Glomerular visceral epithelial cell (primary cell): ENCODE data around the gene RCSD1.
"Not testable (repeated sequence)": the region's sequence is repeated elsewhere in the genome, so short reads cannot be mapped to it uniquely, and the experiment has no call there.

Source experiments
- DNase-seq: peaks from one replicate; pipeline ENCODE4 v3.0.0-alpha.2; 2016; ENCODE audit errors: extremely low spot score

Gene RCSD1

DNA sequence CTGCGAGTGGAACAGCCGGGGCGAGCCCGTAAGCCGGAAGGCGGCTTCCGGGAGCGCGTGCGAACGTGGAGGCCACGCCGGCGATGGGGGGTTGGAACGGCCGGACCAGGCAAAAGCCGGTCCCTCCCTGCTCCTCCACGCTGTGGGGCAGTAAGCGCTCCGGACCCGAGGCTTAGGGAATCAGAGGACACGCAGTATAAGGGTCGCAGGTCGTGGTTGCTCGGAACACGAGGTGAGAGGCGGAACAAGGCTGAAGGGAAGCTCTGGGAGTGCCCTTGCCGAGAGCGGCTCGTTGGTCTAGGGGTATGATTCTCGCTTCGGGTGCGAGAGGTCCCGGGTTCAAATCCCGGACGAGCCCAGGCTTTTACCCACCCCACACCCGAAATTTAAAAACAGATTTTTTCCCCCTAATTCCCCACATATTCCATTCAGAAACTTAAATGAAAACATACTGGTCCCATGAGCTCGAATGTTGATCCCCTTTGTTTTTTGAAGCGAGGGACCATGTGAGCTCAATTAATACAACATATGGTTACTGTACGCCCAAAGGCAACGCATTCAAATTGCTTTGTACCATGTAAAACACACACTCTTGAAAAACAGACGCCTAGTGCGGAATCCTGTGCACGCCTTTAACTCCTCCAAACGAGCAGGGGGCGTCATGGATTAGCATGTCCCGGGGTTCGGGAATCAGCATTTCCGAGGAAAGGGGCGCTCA, 84.6 kb downstream of the RCSD1 start:
- DNase-seq, result peak; percentile 91

- DNase-seq, result peak; percentile 93
Measured at GRCh38 chr1:167715157-167715999, 85.3 kb downstream of the RCSD1 start.

- DNase-seq, result no peak
Measured at GRCh38 chr1:167716000-167716271, 85.9 kb downstream of the RCSD1 start.

DNA sequence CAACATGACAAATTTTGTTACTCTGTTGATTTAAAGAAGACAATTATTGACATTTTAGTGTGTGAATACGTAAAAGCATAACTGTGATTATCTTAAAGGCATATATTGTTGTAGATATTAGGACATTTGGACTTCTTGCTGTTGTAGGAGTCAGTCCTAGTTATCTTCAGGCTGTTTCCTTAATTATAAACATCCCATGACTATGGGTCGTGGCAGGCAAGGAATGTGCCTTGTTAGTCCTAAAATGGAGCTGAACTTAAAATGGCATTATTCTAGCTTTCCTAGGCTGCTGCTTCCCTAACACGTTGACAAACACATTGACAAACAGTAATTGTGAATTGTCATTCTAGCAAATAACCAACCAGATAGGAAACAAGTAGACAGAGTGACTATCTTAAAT, 87.3 kb downstream of the RCSD1 start:
- no peak for DNase-seq

GRCh38 chr1:167718914-167719691, 89.1 kb downstream of the RCSD1 start:
- DNase-seq, result no peak

DNA sequence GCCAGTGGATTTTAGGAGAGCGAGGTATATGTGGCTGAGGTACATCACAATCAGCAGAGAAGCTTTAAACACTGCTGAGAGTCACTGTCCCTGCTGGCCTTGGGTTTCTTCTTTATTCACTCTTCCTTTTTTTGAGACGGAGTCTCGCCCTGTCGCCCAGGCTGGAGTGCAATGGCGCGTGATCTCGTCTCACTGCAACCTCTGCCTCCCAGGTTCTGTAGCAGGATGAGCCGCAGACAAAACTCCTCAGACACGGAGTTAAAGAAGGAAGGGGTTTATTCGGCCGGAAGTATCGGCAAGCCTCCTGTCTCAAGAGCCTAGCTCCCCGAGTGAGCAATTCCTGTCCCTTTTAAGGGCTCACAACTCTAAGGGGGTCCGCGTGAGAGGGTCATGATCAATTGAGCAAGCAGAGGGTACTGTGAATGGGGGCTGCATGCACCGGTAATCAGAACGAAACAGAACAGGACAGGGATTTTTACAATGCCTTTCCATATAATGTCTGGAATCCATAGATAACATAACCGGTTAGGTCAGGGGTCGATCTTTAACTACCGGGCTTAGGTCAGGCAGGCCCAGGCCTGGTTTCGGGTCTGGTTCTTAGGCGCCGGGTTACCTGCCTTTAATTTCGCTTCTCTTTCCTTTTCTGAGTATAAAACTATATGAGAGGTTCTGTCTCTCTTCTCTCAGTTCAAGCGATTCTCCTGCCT, 89.8 kb downstream of the RCSD1 start:
- not testable (repeated sequence) for DNase-seq

DNA sequence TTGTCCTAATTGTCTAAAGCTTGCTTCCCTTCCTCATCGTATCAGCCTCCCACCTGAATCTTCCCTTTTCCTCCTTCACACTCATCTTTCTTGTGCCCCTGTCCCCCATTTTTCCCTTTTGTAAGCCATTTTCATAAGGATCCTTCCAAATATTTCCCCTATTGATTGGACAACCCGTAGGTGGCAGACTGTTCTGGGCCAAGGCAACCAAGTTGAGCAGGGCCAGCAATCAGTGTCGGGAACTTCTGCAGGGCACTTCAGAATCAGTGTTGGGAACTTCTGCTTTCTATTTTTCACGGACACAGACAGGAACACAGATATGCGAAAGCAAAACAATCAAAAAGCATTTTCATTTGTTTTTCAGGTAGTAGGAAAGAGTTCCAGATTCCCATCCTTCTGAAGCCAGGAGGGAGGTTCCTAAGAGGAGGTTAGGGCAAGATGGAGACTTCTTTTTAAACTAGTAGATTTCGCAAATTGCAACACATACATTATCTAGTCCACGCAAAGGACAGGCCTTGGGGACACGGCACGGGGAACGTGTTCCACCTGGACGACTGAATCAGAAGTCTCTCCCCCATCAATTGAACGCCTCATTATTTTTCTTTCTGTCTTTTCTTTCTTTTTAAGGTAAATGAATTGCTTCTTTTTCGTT, 91.1 kb downstream of the RCSD1 start:
- DNase-seq, result peak; percentile 53

DNA sequence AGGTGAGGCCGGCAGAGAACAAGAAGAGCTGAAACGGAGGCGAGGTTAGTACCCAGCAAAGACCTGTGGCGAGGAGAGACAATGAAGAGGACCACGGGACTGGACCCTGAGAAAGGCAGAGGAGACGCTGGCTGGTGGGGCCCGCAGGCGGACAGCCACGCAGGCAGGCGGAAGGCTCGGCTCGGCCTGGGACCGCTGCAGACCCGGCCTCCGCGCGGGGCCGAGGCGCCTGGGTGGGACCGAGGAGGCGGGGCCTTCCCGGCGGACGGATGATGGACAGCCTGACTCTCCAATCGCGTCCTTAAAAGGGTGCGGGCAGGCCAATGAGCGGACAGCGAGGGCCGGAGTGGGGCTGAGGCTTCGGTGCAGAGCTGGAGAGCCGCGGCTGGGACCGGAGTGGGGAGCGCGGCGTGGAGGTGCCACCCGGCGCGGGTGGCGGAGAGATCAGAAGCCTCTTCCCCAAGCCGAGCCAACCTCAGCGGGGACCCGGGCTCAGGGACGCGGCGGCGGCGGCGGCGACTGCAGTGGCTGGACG, 91.7 kb downstream of the RCSD1 start, which contains the start of gene MPZL1:
TSS of gene MPZL1 (plus strand) at position 366 of the 535 bp plus-strand sequence. CDS start 170 bp downstream, outside the sequence.
- DNase-seq, result peak; percentile 93

GRCh38 chr1:167722152-167722869, 92.3 kb downstream of the RCSD1 start:
- peak; percentile 70 for DNase-seq

- no peak for DNase-seq
Measured at GRCh38 chr1:167722870-167723251, 92.8 kb downstream of the RCSD1 start.

GRCh38 chr1:167723707-167724323, 93.8 kb downstream of the RCSD1 start:
- DNase-seq, result no peak

GRCh38 chr1:167726008-167726407, 96.0 kb downstream of the RCSD1 start:
- no peak for DNase-seq

GRCh38 chr1:167728818-167729410, 98.9 kb downstream of the RCSD1 start:
- no peak for DNase-seq

DNA sequence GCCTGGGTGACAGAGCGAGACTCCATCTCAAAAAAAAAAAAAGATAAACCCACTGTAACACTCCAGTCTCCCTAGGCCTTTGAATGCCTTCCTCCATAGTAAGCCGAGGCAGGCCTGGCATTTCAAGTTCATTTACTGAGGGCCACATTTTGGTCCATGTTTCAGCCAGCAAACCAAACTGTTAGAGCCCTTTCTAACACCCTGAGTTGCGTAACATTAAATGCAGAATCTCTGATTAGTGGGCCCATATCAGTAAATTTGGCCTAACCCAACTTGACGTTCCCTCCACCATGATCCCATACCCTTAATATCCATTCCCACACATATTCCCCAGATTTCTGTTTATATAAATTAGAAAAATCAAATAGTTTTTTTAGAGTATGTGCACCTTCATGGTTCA, 104.2 kb downstream of the RCSD1 start:
- DNase-seq, result no peak

DNA sequence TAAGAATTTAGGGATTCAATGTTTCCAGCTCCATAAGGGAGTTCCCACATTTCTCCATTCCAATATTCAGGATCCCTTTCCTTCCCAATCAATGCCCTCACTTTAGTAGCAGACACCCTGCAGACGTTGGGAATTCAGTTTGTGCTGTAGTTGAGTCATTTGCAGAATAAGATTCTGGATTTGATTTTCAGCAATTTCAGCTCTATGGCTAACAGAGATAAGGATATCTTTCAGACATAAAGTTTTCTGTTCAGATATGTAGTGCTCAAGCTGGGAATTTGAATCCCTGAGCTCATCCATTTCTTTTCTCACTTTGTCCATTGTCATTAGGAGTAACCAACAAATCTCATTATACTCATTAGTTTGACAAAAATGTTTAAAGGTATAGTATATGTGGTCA, 104.8 kb downstream of the RCSD1 start:
- no peak for DNase-seq

DNA sequence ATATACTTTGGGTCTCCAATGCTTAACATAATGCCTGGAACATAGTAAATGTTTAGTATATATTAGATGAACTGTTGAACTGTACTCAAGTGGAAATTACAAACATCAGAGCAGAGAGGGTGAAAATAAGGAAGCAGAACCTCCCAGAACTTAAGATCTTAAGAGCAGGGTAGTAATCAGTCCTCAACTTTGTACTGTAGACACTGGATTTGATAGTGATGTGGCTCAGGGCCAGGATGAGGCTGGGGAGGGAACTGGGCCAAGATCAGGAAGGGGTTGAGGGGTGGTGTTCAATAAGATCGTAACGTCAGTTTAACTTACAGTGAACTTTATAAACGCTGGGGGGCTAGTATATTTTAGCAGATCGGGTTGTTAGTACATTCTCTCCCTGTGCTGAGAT, 107.1 kb downstream of the RCSD1 start:
- DNase-seq, result no peak

DNA sequence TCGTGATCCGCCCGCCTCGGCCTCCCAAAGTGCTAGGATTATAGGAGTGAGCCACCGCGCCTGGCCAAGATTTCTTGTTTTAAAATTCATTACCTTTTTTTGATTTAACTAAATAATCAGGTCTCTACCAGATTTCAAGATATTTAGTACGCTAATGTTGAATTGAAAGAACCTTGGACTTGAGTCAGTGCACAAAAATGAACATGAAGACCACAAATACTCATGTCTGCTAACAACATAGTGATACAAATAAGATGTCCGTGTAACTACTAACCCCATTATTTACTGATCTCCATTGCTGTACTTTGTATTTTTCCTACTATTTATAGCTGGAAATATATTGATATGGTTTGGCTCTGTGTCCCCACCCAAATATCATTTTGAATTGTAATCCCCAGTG, 108.1 kb downstream of the RCSD1 start:
- DNase-seq, result no peak

- DNase-seq, result no peak
Measured at GRCh38 chr1:167739752-167740151, 109.7 kb downstream of the RCSD1 start.

GRCh38 chr1:167741103-167741502, 111.1 kb downstream of the RCSD1 start:
- DNase-seq, result not testable (repeated sequence)
